PC-3 (cell line): ENCODE measurements around the gene YAF2. TPM values are rescaled to one million over a fixed set of nuclear protein-coding genes. Genes with fewer than 3 reads are reported as not detected.

ENCODE experiments used
- ATAC-seq: fragments of 200-7000 bp; cut with Tn5 transposase; 2 replicates; pipeline ENCODE4 v1.9.1; 2020; ENCODE audit warnings: mild to moderate bottlenecking, moderate library complexity
- BruUV-seq: library from RNA; stranded (reverse); fragments of 400-500 nt; replicated peaks from 2 replicates; lab custom pipeline; 2021; lab: Mats Ljungman, UMichigan
- CTCF ChIA-PET: fragments of 300-600 bp; sonication (Branson Sonifier 250); formaldehyde crosslinking; loops from one replicate; lab custom pipeline; 2022; ENCODE audit warnings: antibody characterized with exemption; lab: Charles Lee
- POLR2A ChIA-PET: fragments of 300-600 bp; sonication (Branson Sonifier 250); formaldehyde crosslinking; loops from one replicate; lab custom pipeline; 2022; ENCODE audit warnings: antibody characterized with exemption; ENCODE audit not compliant: unreplicated experiment; lab: Charles Lee
- DNase-seq: peaks from one replicate; pipeline ENCODE4 v3.0.0-alpha.2; 2015
- H2AFZ ChIP-seq: fragments of 300-600 bp; sonication (generic); 2 replicates; pipeline ENCODE4 v1.6.0; 2016; ENCODE audit warnings: antibody characterized with exemption, low read length
- H3F3A ChIP-seq: fragments of 300-600 bp; sonication (generic); one replicate; pipeline ENCODE4 v1.6.0; 2017; ENCODE audit warnings: antibody characterized with exemption, low read length, control low read depth, mild to moderate bottlenecking; ENCODE audit not compliant: unreplicated experiment
- H3K27ac ChIP-seq: fragments of 300-600 bp; sonication (generic); 2 replicates; pipeline ENCODE4 v1.5.1; 2016; ENCODE audit warnings: mild to moderate bottlenecking, low read length
- H3K27me3 ChIP-seq: fragments of 300-600 bp; sonication (generic); 2 replicates; pipeline ENCODE4 v1.6.1; 2016; ENCODE audit warnings: low read length, mixed read lengths
- H3K36me3 ChIP-seq: fragments of 300-600 bp; sonication (generic); 2 replicates; pipeline ENCODE4 v1.6.1; 2016; ENCODE audit warnings: low read depth, mixed run types, low read length, mixed read lengths
- H3K4me1 ChIP-seq: fragments of 300-600 bp; sonication (generic); 2 replicates; pipeline ENCODE4 v1.5.1; 2016; ENCODE audit warnings: low read length; ENCODE audit not compliant: insufficient read depth
- H3K4me2 ChIP-seq: fragments of 300-600 bp; sonication (generic); 2 replicates; pipeline ENCODE4 v1.6.0; 2016; ENCODE audit warnings: low read length
- H3K4me3 ChIP-seq: fragments of 300-600 bp; sonication (generic); 2 replicates; pipeline ENCODE4 v1.5.1; 2016; ENCODE audit warnings: mild to moderate bottlenecking, low read length, mixed read lengths
- H3K79me2 ChIP-seq: fragments of 300-600 bp; sonication (generic); 2 replicates; pipeline ENCODE4 v1.6.1; 2017; ENCODE audit warnings: low read length, mixed read lengths
- H3K9ac ChIP-seq: fragments of 300-600 bp; sonication (generic); 2 replicates; pipeline ENCODE4 v1.6.0; 2016; ENCODE audit warnings: mild to moderate bottlenecking, low read length
- H3K9me2 ChIP-seq: fragments of 300-600 bp; sonication (generic); replicated peaks from 2 replicates; pipeline ENCODE4 v1.6.1; 2016; ENCODE audit warnings: mixed run types, low read length, mixed read lengths
- H3K9me3 ChIP-seq: fragments of 300-600 bp; sonication (generic); 2 replicates; pipeline ENCODE4 v1.6.1; 2016; ENCODE audit warnings: low read length, mixed read lengths
- H4K20me1 ChIP-seq: fragments of 300-600 bp; sonication (generic); 2 replicates; pipeline ENCODE4 v1.6.1; 2016; ENCODE audit warnings: low read length, mixed read lengths
- EZH2 ChIP-seq: fragments of 300-600 bp; sonication (generic); IDR thresholded peaks from one replicate; pipeline ENCODE4 v1.6.1; 2017; ENCODE audit warnings: antibody characterized with exemption, mild to moderate bottlenecking, low read length; ENCODE audit not compliant: unreplicated experiment
- EZH2phosphoT487 ChIP-seq: fragments of 300-600 bp; sonication (generic); IDR thresholded peaks from 2 replicates; pipeline ENCODE4 v1.6.1; 2018; ENCODE audit warnings: mild to moderate bottlenecking, antibody characterized with exemption, low read length, borderline replicate concordance
- intact Hi-C: fragments of 100-400 bp; cut with micrococcal nuclease; formaldehyde crosslinking; loops from 2 replicates; pipeline ENCODE4 v1.9.0; 2023
- total RNA-seq: library from RNA; depleted of rRNA; stranded (reverse); fragments of >200 nt; gene quantifications from 2 replicates; pipeline ENCODE4 v1.2.3, GENCODE V29; 2014
- TF ChIP-seq, protein P1 (sequence below): fragments of 300-600 bp; sonication (generic); conservative IDR thresholded peaks from 2 replicates; pipeline ENCODE4 v1.5.1; 2017; ENCODE audit warnings: antibody characterized with exemption, low read depth, mild to moderate bottlenecking, low read length

Gene YAF2
- total RNA-seq, 1 experiment from 2014 or later, result 6.8 TPM

GRCh38 chr12:42261708-42262107 is 23.7 kb upstream of the YAF2 start:
- ATAC-seq, result no peak
- no peak overlapping the region for H3K9ac ChIP-seq
- ChIA-PET POLR2A (no interaction called here), CTCF (no interaction called here)
- no TSS peak for BruUV-seq
- H3K4me1 ChIP-seq, result no peaks in the 10 kb centered on the region
- H4K20me1 ChIP-seq, result no peaks in the 10 kb centered on the region
- TF ChIP-seq EZH2 (no peak), EZH2phosphoT487 (no peak)
- TF ChIP-seq, protein P1, sequence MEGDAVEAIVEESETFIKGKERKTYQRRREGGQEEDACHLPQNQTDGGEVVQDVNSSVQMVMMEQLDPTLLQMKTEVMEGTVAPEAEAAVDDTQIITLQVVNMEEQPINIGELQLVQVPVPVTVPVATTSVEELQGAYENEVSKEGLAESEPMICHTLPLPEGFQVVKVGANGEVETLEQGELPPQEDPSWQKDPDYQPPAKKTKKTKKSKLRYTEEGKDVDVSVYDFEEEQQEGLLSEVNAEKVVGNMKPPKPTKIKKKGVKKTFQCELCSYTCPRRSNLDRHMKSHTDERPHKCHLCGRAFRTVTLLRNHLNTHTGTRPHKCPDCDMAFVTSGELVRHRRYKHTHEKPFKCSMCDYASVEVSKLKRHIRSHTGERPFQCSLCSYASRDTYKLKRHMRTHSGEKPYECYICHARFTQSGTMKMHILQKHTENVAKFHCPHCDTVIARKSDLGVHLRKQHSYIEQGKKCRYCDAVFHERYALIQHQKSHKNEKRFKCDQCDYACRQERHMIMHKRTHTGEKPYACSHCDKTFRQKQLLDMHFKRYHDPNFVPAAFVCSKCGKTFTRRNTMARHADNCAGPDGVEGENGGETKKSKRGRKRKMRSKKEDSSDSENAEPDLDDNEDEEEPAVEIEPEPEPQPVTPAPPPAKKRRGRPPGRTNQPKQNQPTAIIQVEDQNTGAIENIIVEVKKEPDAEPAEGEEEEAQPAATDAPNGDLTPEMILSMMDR, result no peak
- no peak overlapping the region for H3K4me3 ChIP-seq
- H3K27me3 ChIP-seq, result no peaks in the 10 kb centered on the region
- no peaks in the 10 kb centered on the region for H3K9me2 ChIP-seq
- no peaks in the 10 kb centered on the region for H3K9me3 ChIP-seq
- no peak overlapping the region for H3K4me2 ChIP-seq
- intact Hi-C loops, result no loop called here
- no peaks in the 10 kb centered on the region for H3F3A ChIP-seq
- no peak overlapping the region for H2AFZ ChIP-seq
- H3K27ac ChIP-seq, result no peak overlapping the region
- H3K36me3 ChIP-seq, result no peaks in the 10 kb centered on the region
- no peak for DNase-seq
- no peaks in the 10 kb centered on the region for H3K79me2 ChIP-seq

DNA sequence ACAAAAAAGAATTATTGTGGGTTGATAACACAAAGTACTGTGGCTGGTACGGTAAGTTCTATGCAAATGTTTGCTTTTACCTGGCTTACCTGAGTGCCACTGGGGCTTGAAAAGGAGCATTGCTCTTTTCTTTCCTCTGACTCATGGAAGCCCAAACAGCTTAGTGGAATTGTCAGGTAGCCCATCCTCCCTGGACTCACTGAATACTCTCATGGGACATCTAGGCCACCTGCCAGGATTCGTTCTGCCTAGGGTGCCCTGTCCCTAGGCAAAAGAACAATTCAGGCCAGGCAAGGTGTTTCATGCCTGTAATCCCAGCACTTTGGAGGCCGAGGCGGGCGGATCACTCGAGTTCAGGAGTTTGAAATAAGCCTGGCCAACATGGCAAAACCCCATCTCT is 22.5 kb upstream of the YAF2 start:
- TF ChIP-seq, protein P1, result no peak
- TF ChIP-seq EZH2, result no peak
- TF ChIP-seq EZH2phosphoT487, result no peak
- ATAC-seq, result no peak

DNA sequence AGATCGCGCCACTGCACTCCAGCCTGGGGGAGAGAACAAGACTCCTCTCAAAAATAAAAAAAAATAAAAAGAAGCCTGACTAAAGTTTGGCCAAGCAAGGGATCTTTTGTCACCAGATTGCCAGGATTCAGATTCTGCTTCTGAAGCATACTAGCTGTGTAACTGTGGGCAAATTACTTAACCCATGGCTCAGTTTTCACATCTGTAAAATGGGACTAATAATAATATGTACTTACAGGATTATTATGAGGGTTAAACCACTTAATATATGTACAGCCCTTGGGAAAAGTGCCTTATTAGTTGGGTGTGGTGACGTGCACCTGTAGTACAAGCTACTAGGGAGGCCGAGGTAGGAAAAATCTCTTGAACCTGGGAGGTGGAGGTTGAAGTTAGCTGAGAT is 21.7 kb upstream of the YAF2 start:
- no TSS peak for BruUV-seq
- POLR2A ChIA-PET, result no interaction called here
- DNase-seq, result no peak
- H3K27ac ChIP-seq, result no peak overlapping the region
- no peak for TF ChIP-seq EZH2phosphoT487
- TF ChIP-seq EZH2, result no peak
- TF ChIP-seq, protein P1, result no peak
- no peaks in the 10 kb centered on the region for H4K20me1 ChIP-seq
- H3K9me3 ChIP-seq, result no peaks in the 10 kb centered on the region
- H3K79me2 ChIP-seq, result no peaks in the 10 kb centered on the region
- no peaks in the 10 kb centered on the region for H3K4me1 ChIP-seq
- no peaks in the 10 kb centered on the region for H3K27me3 ChIP-seq
- H3K4me2 ChIP-seq, result no peak overlapping the region
- no peak for ATAC-seq
- no peaks in the 10 kb centered on the region for H3K36me3 ChIP-seq
- no peaks in the 10 kb centered on the region for H3F3A ChIP-seq
- H2AFZ ChIP-seq, result no peak overlapping the region
- no peak overlapping the region for H3K9ac ChIP-seq
- no peak overlapping the region for H3K4me3 ChIP-seq
- no peaks in the 10 kb centered on the region for H3K9me2 ChIP-seq
- intact Hi-C loops, result no loop called here
- CTCF ChIA-PET, result no interaction called here

More for the DNA sequence above, 22.5 kb upstream of the YAF2 start:
- Histone ChIP-seq H2AFZ (no peak overlapping the region), H3F3A (no peaks in the 10 kb centered on the region), H3K4me3 (no peak overlapping the region), H4K20me1 (no peaks in the 10 kb centered on the region), H3K9me3 (no peaks in the 10 kb centered on the region), H3K9ac (no peak overlapping the region), H3K4me2 (no peak overlapping the region), H3K27me3 (no peaks in the 10 kb centered on the region), H3K9me2 (no peaks in the 10 kb centered on the region), H3K4me1 (no peaks in the 10 kb centered on the region), H3K27ac (no peak overlapping the region), H3K79me2 (no peaks in the 10 kb centered on the region), H3K36me3 (no peaks in the 10 kb centered on the region)
- no TSS peak for BruUV-seq
- POLR2A ChIA-PET, result no interaction called here
- CTCF ChIA-PET, result no interaction called here
- DNase-seq, result peak; percentile 50
- intact Hi-C loops, result no loop called here
